NCI-H446 (cell line): Measurements from ENCODE around the gene TRIM38.
A peak's percentile ranks its signal among the peaks of the same experiment; 100 is the strongest.
"Not testable (repeated sequence)": the region's sequence is repeated elsewhere in the genome, so short reads cannot be mapped to it uniquely, and the experiment has no call there.

Experiments
- DNase-seq, 2 experiments: peaks; one replicate each; lab custom pipeline; 2025; lab: John Stamatoyannopoulos, UW

Gene TRIM38

GRCh38 chr6:25971187-25971821 lies 8.7 kb downstream of the TRIM38 start:
- DNase-seq = no peak

GRCh38 chr6:25972128-25972527 lies 9.5 kb downstream of the TRIM38 start:
- no peak for DNase-seq

- DNase-seq = no peak
These were observed 10.3 kb downstream of the TRIM38 start for GRCh38 chr6:25972902-25973301.

- DNase-seq = no peak
These were observed 11.4 kb downstream of the TRIM38 start for GRCh38 chr6:25973923-25974555.

- DNase-seq = no peak
These were observed 13.4 kb downstream of the TRIM38 start for GRCh38 chr6:25975923-25976560.

- no peak for DNase-seq
These were observed 18.3 kb downstream of the TRIM38 start for GRCh38 chr6:25980935-25981334.

GRCh38 chr6:25981568-25982263 lies 19.1 kb downstream of the TRIM38 start:
- DNase-seq = no peak

- no peak for DNase-seq
These were observed 21.7 kb downstream of the TRIM38 start for GRCh38 chr6:25984265-25984664.

GRCh38 chr6:25987845-25988244 lies 25.2 kb downstream of the TRIM38 start:
- DNase-seq = no peak

GRCh38 chr6:25990172-25990873 lies 27.7 kb downstream of the TRIM38 start:
- DNase-seq = no peak

GRCh38 chr6:25991785-25992412 lies 29.3 kb downstream of the TRIM38 start:
- DNase-seq = peak; percentile 37 to 46

GRCh38 chr6:25992413-25993340 lies 30.1 kb downstream of the TRIM38 start:
- peak; percentile 86 to 96 for DNase-seq

GRCh38 chr6:25993341-25993684 lies 30.7 kb downstream of the TRIM38 start:
- DNase-seq = not testable (repeated sequence)

GRCh38 chr6:25995507-25995906 lies 32.9 kb downstream of the TRIM38 start:
- DNase-seq = no peak

- DNase-seq = no peak
These were observed 35.3 kb downstream of the TRIM38 start for GRCh38 chr6:25997921-25998320.

- DNase-seq = no peak
These were observed 35.8 kb downstream of the TRIM38 start for GRCh38 chr6:25998379-25998778.

- not testable (repeated sequence) for DNase-seq
These were observed 36.6 kb downstream of the TRIM38 start for GRCh38 chr6:25999225-25999624.

GRCh38 chr6:26000366-26001144 lies 38.0 kb downstream of the TRIM38 start:
- DNase-seq = no peak

GRCh38 chr6:26003102-26003694 lies 40.6 kb downstream of the TRIM38 start:
- DNase-seq = peak in 1 of 2 experiments; percentile 59
